PFSK-1 (cell line): ENCODE measurements around the gene HK3.

Experiments used
- POLR2AphosphoS5 ChIP-seq: IDR thresholded peaks from 2 replicates; pipeline ENCODE4 v1.6.1; 2012; ENCODE audit warnings: low read depth, mild to moderate bottlenecking, control low read depth, low read length, moderate library complexity
- TAF1 ChIP-seq: IDR thresholded peaks from 2 replicates; pipeline ENCODE4 v1.6.1; 2012; ENCODE audit warnings: low read length, control low read depth, borderline replicate concordance; ENCODE audit not compliant: insufficient read depth

DNA sequence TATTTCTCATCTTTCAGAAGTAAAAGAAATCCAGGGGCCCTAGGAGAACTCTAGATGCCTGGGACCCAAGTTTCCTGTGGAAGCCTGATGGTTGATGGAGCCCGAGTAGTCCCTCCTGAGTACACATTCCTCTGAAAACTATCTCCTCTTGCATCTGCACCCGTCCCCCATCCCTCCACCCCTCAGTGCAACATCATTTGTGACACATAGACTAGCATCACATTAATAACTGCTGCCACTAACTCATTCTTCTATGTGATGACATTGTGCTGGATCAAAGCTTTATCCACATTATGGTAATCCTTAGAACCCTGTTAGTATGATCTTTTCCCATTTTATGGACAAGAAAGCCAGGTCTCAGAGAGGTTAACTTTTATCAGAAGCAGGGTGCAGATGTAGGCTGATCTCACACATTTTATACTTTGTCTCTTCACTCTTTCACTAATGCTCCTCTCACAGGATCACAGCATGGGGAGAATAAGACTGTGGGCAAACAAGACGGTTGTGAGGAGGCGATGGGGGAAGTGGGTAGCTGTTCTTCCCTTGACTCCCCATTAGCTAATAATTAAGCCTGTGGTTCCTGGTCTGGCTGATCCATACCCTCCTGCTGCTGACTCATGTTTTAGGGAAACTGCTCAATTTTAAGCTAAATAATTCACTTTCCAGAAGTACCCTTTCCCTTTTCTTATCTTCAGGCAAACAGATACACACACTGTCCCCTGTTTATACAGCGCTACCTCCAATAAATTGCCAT, 3.9 kb upstream of the HK3 start:
- TF ChIP-seq POLR2AphosphoS5, result no peak
- TF ChIP-seq TAF1, result no peak
